Liver (tissue), 9 donors: ENCODE results near the gene PRELID2. TPM values are rescaled to one million over a fixed set of nuclear protein-coding genes. Genes with fewer than 3 reads are reported as not detected.

Experiments used
- DNase-seq: peaks from one replicate; pipeline ENCODE4 v3.0.0-alpha.2; 2017; ENCODE audit warnings: low spot score
- H3K27ac ChIP-seq, 2 donors: one replicate each; pipeline ENCODE4 v1.7.0; 2013; ENCODE audit warnings: inconsistent platforms in 2 of 2, low read length in 2 of 2, control low read depth in 1 of 2, low read depth in 1 of 2, mild to moderate bottlenecking in 1 of 2
- H3K27me3 ChIP-seq, 4 donors: one replicate each; pipeline versions ENCODE4 v1.6.1 to v1.7.0; 2013; ENCODE audit warnings: low read length in 3 of 4, inconsistent platforms in 1 of 4, mild to moderate bottlenecking in 1 of 4, moderate library complexity in 1 of 4; ENCODE audit not compliant: control insufficient read depth in 4 of 4, insufficient read depth in 4 of 4
- H3K36me3 ChIP-seq, 4 donors: one replicate each; pipeline versions ENCODE4 v1.6.1 to v1.7.0; 2013; ENCODE audit warnings: low read length in 3 of 4, mild to moderate bottlenecking in 3 of 4, low read depth in 1 of 4, moderate library complexity in 1 of 4; ENCODE audit not compliant: control insufficient read depth in 4 of 4, insufficient read depth in 3 of 4
- H3K4me1 ChIP-seq, 4 donors: one replicate each; pipeline versions ENCODE4 v1.6.1 to v1.7.0; 2013; ENCODE audit warnings: low read length in 3 of 4, mild to moderate bottlenecking in 3 of 4, moderate library complexity in 1 of 4; ENCODE audit not compliant: control insufficient read depth in 4 of 4, insufficient read depth in 4 of 4
- H3K4me3 ChIP-seq, 3 donors: one replicate each; pipeline versions ENCODE4 v1.6.1 to v1.7.0; 2013; ENCODE audit warnings: low read length in 3 of 3, control low read depth in 1 of 3, low read depth in 1 of 3, mild to moderate bottlenecking in 1 of 3
- H3K9ac ChIP-seq, 2 donors: one replicate each; pipeline ENCODE4 v1.7.0; 2013; ENCODE audit warnings: low read length in 2 of 2, mild to moderate bottlenecking in 2 of 2, moderate library complexity in 2 of 2, control low read depth in 1 of 2, low read depth in 1 of 2
- H3K9me3 ChIP-seq, 4 donors: one replicate each; pipeline versions ENCODE4 v1.6.1 to v1.7.0; 2013; ENCODE audit warnings: low read length in 3 of 4; ENCODE audit not compliant: control insufficient read depth in 4 of 4
- CTCF ChIP-seq: fragments of 150-350 bp; IDR thresholded peaks from 2 replicates; pipeline ENCODE4 v1.5.1; 2017; ENCODE audit warnings: improper control_type of control experiment, low read depth, low read length; ENCODE audit not compliant: missing input control
- FOXA1 ChIP-seq: IDR thresholded peaks from 2 replicates; pipeline ENCODE4 v1.6.1; 2016; ENCODE audit warnings: antibody characterized with exemption
- FOXA2 ChIP-seq: IDR thresholded peaks from 2 replicates; pipeline ENCODE4 v1.6.1; 2016; ENCODE audit warnings: antibody characterized with exemption
- GABPA ChIP-seq, 2 donors: IDR thresholded peaks in 1 of 2; conservative IDR thresholded peaks in 1 of 2; 2 replicates each; pipeline ENCODE4 v1.6.1; 2016; ENCODE audit warnings: antibody characterized with exemption in 2 of 2, mild to moderate bottlenecking in 1 of 2, moderate library complexity in 1 of 2
- HNF4A ChIP-seq, 2 donors: conservative IDR thresholded peaks; 2 replicates each; pipeline ENCODE4 v1.6.1; 2016; ENCODE audit warnings: antibody characterized with exemption in 2 of 2, mild to moderate bottlenecking in 2 of 2
- NR2F2 ChIP-seq: IDR thresholded peaks from 2 replicates; pipeline ENCODE4 v1.6.1; 2016; ENCODE audit warnings: antibody characterized with exemption
- SP1 ChIP-seq: IDR thresholded peaks from 2 replicates; pipeline ENCODE4 v1.6.1; 2018; ENCODE audit warnings: antibody characterized with exemption, mild to moderate bottlenecking
- YY1 ChIP-seq: IDR thresholded peaks from 2 replicates; pipeline ENCODE4 v1.6.1; 2016; ENCODE audit warnings: antibody characterized with exemption, mild to moderate bottlenecking
- WGBS: extraction: QIAGEN DNeasy Blood & Tissue Kit; methylation state at CpG from one replicate; pipeline ENCODE4 v1.1.7; 2013; 5-methylcytosine and 5-hydroxymethylcytosine counted together
- polyA plus RNA-seq, 2 donors: library from polyadenylated mRNA; stranded (reverse) in 1 of 2; unstranded in 1 of 2; fragments of 200-250 nt in 1 of 2; fragments of >200 nt in 1 of 2; fragmentation: Nextera tagmentation in 1 of 2; extraction: Ambion mirVana in 1 of 2; gene quantifications; one replicate each; pipeline versions ENCODE4 v1.2.1 to v1.2.3, GENCODE V29; 2013 to 2015
- total RNA-seq, 2 donors: library from RNA; depleted of rRNA; stranded (reverse); fragments of >200 nt; gene quantifications; one replicate each; pipeline ENCODE4 v1.2.3, GENCODE V29; 2014
- donor health status: healthy.
- donor health status: healthy.
- donor health status: healthy.
- donor health status: healthy.
- donor health status: healthy.

The PRELID2 gene
- total and polyA plus RNA-seq, 4 donors = 1.1 to 24.9 (median 4.5) TPM

GRCh38 chr5:145858959-145859358 is 23.8 kb upstream of the PRELID2 start:
- Histone ChIP-seq H3K4me1 (no peaks in the 10 kb centered on the region), H3K9ac (no peak overlapping the region), H3K4me3 (no peak overlapping the region), H3K27me3 (no peaks in the 10 kb centered on the region), H3K27ac (no peak overlapping the region), H3K36me3 (no peaks in the 10 kb centered on the region), H3K9me3 (no peaks in the 10 kb centered on the region)
- 90% methylated on average over 4 of the region's 4 CpGs for whole genome bisulfite sequencing
- TF ChIP-seq NR2F2 (no peak), CTCF (no peak), FOXA1 (no peak)
- DNase-seq = no peak

- no peaks in the 10 kb centered on the region for H3K27me3 ChIP-seq
- peak overlapping the region in 1 of 3 donors; percentile 24 for H3K4me3 ChIP-seq
- H3K27ac ChIP-seq = no peak overlapping the region
- H3K4me1 ChIP-seq = no peaks in the 10 kb centered on the region
- no peak for TF ChIP-seq YY1
- no peak for TF ChIP-seq HNF4A (conservative IDR thresholded peaks at IDR 0.05)
- no peak for TF ChIP-seq GABPA (IDR thresholded peaks at IDR 0.05 in 1 of 2, conservative IDR thresholded peaks at IDR 0.05 in 1 of 2)
- TF ChIP-seq FOXA2 = no peak
- H3K36me3 ChIP-seq = no peaks in the 10 kb centered on the region
- H3K9me3 ChIP-seq = no peaks in the 10 kb centered on the region
- H3K9ac ChIP-seq = no peak overlapping the region
- 29% methylated on average over 25 of the region's 25 CpGs for WGBS
- peak; percentile 62 for DNase-seq
Measured at GRCh38 chr5:145856285-145856818, 21.2 kb upstream of the PRELID2 start.

GRCh38 chr5:145855763-145856267 is 20.7 kb upstream of the PRELID2 start:
- Histone ChIP-seq H3K9me3 (no peaks in the 10 kb centered on the region), H3K27me3 (no peaks in the 10 kb centered on the region), H3K36me3 (no peaks in the 10 kb centered on the region), H3K27ac (no peak overlapping the region), H3K9ac (no peak overlapping the region), H3K4me3 (no peak overlapping the region), H3K4me1 (no peaks in the 10 kb centered on the region)
- no peak for DNase-seq
- TF ChIP-seq NR2F2 (no peak), FOXA1 (no peak), SP1 (no peak), CTCF (no peak), FOXA2 (no peak)
- 70% methylated on average over 4 of the region's 4 CpGs for WGBS
